ENCODE results near the gene COL6A1. TPM values are rescaled to one million over a fixed set of nuclear protein-coding genes. Genes with fewer than 3 reads are reported as not detected.

The COL6A1 gene
- total and polyA plus RNA-seq, 10 donors: 76.5 to 190 (median 129) TPM

DNA sequence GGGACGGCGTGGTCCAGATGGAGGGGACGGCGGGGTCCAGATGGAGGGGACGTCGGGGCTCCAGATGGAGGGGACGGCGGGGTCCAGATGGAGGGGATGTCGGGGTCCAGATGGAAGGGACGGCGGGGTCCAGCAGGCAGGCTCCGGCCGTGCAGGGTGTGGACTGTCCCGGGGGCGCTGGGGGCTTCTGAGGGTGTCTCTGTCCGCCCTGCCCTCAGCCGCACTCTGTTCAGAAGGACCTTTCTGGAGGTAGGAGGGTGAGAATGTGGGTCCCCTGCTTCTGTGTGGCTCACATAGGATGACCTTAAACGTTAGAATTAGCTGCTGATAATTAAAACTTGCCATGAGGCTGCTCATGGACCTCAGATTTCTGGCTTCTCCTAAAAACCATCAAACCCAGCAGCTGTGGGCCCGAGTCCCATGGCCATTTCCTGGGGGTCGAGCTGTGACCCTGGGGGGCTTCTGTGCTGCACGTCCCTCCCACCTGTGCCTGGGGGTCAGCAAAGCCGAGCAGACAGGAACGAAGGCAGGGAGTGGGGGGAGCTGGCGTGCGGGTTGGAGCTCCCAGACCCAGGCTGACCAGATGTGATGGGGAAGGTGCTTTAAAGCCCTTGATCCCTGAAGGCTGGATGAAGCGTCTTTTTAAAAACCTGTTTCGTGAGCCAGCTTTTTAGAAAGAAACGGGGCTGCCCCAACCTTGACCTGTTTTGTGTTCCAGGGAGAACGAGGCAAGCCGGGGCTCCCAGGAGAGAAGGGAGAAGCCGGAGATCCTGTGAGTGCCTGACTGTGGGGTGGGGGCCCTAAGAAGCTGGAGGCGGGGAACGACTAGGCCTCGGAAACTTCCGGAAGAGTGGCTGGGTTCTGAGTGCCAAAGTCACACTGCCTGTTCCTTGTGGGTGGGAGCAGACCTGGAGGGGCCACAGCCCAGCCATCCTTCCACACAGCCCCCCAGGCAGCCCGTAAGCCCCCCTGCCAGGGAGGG is 7.1 kb downstream of the COL6A1 start:
- TF ChIP-seq, protein P1, sequence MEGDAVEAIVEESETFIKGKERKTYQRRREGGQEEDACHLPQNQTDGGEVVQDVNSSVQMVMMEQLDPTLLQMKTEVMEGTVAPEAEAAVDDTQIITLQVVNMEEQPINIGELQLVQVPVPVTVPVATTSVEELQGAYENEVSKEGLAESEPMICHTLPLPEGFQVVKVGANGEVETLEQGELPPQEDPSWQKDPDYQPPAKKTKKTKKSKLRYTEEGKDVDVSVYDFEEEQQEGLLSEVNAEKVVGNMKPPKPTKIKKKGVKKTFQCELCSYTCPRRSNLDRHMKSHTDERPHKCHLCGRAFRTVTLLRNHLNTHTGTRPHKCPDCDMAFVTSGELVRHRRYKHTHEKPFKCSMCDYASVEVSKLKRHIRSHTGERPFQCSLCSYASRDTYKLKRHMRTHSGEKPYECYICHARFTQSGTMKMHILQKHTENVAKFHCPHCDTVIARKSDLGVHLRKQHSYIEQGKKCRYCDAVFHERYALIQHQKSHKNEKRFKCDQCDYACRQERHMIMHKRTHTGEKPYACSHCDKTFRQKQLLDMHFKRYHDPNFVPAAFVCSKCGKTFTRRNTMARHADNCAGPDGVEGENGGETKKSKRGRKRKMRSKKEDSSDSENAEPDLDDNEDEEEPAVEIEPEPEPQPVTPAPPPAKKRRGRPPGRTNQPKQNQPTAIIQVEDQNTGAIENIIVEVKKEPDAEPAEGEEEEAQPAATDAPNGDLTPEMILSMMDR (IDR thresholded peaks at IDR 0.05 in 8 of 11, conservative IDR thresholded peaks at IDR 0.05 in 3 of 11): no peak
- TF ChIP-seq POLR2AphosphoS5 (IDR thresholded peaks at IDR 0.05) (no peak), POLR2A (IDR thresholded peaks at IDR 0.05) (no peak)
- no peak overlapping the region for H3K27ac ChIP-seq
- peaks cover 0 to 9% (median 0%) of the 10 kb centered on the region in 6 donors for H3K4me1 ChIP-seq
- no peak overlapping the region for H3K4me3 ChIP-seq
- peak; percentile 56 for DNase-seq
- H3K9me3 ChIP-seq: no peaks in the 10 kb centered on the region
- H3K27me3 ChIP-seq (replicated peaks in 1 of 7): peaks cover 0 to 4% (median 0%) of the 10 kb centered on the region in 7 donors
- 71 to 85% (median 82%) methylated on average over 29 to 36 of the region's 36 CpGs for WGBS, 5 donors
- intact Hi-C loops (cut with DNase I; ENCODE audit: low total_unique reads): no loop called here
- H3K36me3 ChIP-seq: peaks cover 0 to 82% (median 7%) of the 10 kb centered on the region in 6 donors

DNA sequence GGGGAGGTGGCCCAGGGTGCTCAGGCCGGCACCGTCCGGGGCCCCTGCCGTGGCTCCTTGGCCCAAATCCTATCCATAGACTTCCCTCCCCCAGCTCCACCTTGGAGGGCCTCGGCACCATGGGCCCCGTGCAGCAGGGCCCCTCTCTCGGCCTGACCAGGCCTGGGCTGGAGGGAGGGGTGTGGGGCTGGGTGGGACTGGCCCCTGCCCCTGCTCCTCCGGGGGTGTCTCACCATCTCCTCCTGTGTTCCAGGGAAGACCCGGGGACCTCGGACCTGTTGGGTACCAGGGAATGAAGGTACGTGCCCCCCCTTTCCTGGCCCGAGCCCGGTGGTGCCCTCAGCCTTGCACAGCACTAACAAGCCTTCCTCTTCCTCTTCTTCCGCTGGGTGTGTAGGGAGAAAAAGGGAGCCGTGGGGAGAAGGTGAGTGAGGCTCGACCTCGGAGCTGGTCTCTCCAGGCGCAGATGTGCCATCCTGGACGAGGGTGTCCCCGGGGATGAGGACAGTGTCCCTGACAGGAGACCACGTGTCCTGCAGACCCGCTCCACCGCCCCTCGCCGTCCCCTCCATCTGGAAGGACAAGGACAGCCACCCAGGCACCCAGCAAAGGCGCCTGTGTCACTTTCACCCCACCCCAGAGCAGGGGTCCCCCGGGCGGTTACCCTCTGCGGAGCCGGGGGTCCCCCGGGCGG is 7.9 kb downstream of the COL6A1 start:
- 79 to 94% (median 83%) methylated on average over 13 to 32 of the region's 32 CpGs for WGBS, 5 donors
- Histone ChIP-seq H3K36me3 (peaks cover 0 to 83% (median 7%) of the 10 kb centered on the region in 6 donors), H3K9me3 (no peaks in the 10 kb centered on the region), H3K27ac (no peak overlapping the region), H3K4me1 (peaks cover 0 to 6% (median 0%) of the 10 kb centered on the region in 6 donors), H3K4me3 (no peak overlapping the region), H3K27me3 (replicated peaks in 1 of 7) (peaks cover 0 to 4% (median 0%) of the 10 kb centered on the region in 7 donors)
- TF ChIP-seq POLR2AphosphoS5 (IDR thresholded peaks at IDR 0.05) (no peak), POLR2A (IDR thresholded peaks at IDR 0.05) (no peak)
- TF ChIP-seq, protein P1 (IDR thresholded peaks at IDR 0.05 in 8 of 11, conservative IDR thresholded peaks at IDR 0.05 in 3 of 11): no peak
- intact Hi-C loops (cut with DNase I; ENCODE audit: low total_unique reads): no loop called here
- DNase-seq: peak; percentile 69

DNA sequence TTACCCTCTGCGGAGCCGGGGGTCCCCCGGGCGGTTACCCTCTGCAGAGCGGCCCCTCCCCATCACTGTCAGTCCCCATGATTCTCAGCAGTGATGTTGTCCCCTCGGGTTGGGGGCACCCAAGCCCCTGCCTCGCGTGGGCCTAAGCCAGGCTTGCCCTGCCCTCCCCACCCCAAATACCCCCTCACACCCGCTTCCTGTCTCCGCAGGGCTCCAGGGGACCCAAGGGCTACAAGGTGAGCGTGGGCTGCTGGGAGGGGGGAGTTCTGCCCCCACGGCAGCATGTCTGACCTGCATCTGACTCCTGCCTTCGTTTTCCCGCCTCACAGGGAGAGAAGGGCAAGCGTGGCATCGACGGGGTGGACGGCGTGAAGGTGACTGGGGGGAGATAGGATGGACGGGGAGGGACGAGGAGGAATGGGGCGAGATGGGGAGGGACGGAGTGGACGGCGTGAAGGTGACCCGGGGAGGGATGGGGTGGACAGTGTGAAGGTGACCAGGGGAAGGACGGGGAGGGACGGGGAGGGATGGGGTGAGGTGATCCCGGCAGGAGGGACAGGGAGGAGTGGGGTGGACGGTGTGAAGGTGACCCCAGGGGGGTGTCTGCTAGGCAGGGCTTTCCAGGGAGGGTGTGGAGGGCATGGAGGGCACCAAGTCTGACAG is 8.6 kb downstream of the COL6A1 start:
- no peaks in the 10 kb centered on the region for H3K9me3 ChIP-seq
- H3K27me3 ChIP-seq (replicated peaks in 1 of 7): peaks cover 0 to 4% (median 0%) of the 10 kb centered on the region in 7 donors
- H3K36me3 ChIP-seq: peaks cover 0 to 85% (median 7%) of the 10 kb centered on the region in 6 donors
- H3K4me1 ChIP-seq: peaks cover 0 to 6% (median 0%) of the 10 kb centered on the region in 6 donors
- TF ChIP-seq POLR2A (IDR thresholded peaks at IDR 0.05) (no peak), POLR2AphosphoS5 (IDR thresholded peaks at IDR 0.05) (no peak)
- TF ChIP-seq, protein P1 (IDR thresholded peaks at IDR 0.05 in 8 of 11, conservative IDR thresholded peaks at IDR 0.05 in 3 of 11): no peak
- 82 to 91% (median 86%) methylated on average over 28 to 30 of the region's 30 CpGs for WGBS, 5 donors
- H3K4me3 ChIP-seq: no peak overlapping the region
- DNase-seq: peak; percentile 45
- intact Hi-C loops (cut with DNase I; ENCODE audit: low total_unique reads): no loop called here
- H3K27ac ChIP-seq: no peak overlapping the region

All from spleen (tissue), 11 donors.